Endothelial cell of hepatic sinusoid (primary cell): ENCODE data around the gene CSTPP1.

ENCODE experiments used
- in situ Hi-C: cut with HindIII; loops from 2 replicates; pipeline ENCODE4 v1.10.0; 2017; ENCODE audit warnings: low sequenced_read_pairs

The CSTPP1 gene

GRCh38 chr11:47149782-47150181, 213.2 kb downstream of the CSTPP1 start:
- in situ Hi-C loops, result loop anchor here (5.0 kb wide), 2 partner anchors 42 to 108 kb away; partner anchors contain the start of gene NR1H3

GRCh38 chr11:47152126-47152952, 215.8 kb downstream of the CSTPP1 start:
- in situ Hi-C loops, result loop anchor here (5.0 kb wide), 1 partner anchor 105 kb away; the partner anchor contains the start of gene NR1H3

GRCh38 chr11:47152953-47153950, 216.7 kb downstream of the CSTPP1 start:
- in situ Hi-C loops, result loop anchor here (5.0 kb wide), 1 partner anchor 104 kb away; the partner anchor contains the start of gene NR1H3

GRCh38 chr11:47154616-47155570, 218.3 kb downstream of the CSTPP1 start:
- in situ Hi-C loops, result loop anchor here (5.0 kb wide), 1 partner anchor 102 kb away; the partner anchor contains the start of gene NR1H3

GRCh38 chr11:47155879-47156278, 219.3 kb downstream of the CSTPP1 start:
- in situ Hi-C loops, result no loop called here

GRCh38 chr11:47156333-47156732, 219.8 kb downstream of the CSTPP1 start:
- in situ Hi-C loops, result no loop called here

- in situ Hi-C loops, result no loop called here
Observed at GRCh38 chr11:47156951-47157350, 220.4 kb downstream of the CSTPP1 start.

GRCh38 chr11:47157805-47158204, 221.2 kb downstream of the CSTPP1 start:
- in situ Hi-C loops, result no loop called here

- in situ Hi-C loops, result no loop called here
Observed at GRCh38 chr11:47158242-47158641, 221.7 kb downstream of the CSTPP1 start.

GRCh38 chr11:47160753-47161133, 224.2 kb downstream of the CSTPP1 start:
- in situ Hi-C loops, result no loop called here

GRCh38 chr11:47161134-47161854, 224.7 kb downstream of the CSTPP1 start:
- in situ Hi-C loops, result no loop called here

- in situ Hi-C loops, result no loop called here
Observed at GRCh38 chr11:47161890-47162289, 225.3 kb downstream of the CSTPP1 start.

GRCh38 chr11:47162426-47162825, 225.9 kb downstream of the CSTPP1 start:
- in situ Hi-C loops, result no loop called here

GRCh38 chr11:47163193-47163592, 226.6 kb downstream of the CSTPP1 start:
- in situ Hi-C loops, result no loop called here

GRCh38 chr11:47163898-47164297, 227.3 kb downstream of the CSTPP1 start:
- in situ Hi-C loops, result no loop called here

- in situ Hi-C loops, result no loop called here
Observed at GRCh38 chr11:47164321-47164720, 227.8 kb downstream of the CSTPP1 start.

- in situ Hi-C loops, result no loop called here
Observed at GRCh38 chr11:47165253-47165840, 228.8 kb downstream of the CSTPP1 start.

- in situ Hi-C loops, result no loop called here
Observed at GRCh38 chr11:47166368-47166767, 229.8 kb downstream of the CSTPP1 start.
